Activated T-cell treated with anti-CD3 and anti-CD28 coated beads for 24 hours (primary cell): Measurements from ENCODE around the gene MRPL54.
"Not testable (repeated sequence)": the region's sequence is repeated elsewhere in the genome, so short reads cannot be mapped to it uniquely, and the experiment has no call there.

ENCODE experiments used
- DNase-seq: peaks from one replicate; pipeline ENCODE4 v3.0.0-alpha.2; 2020; ENCODE audit warnings: low read depth

MRPL54 gene

DNA sequence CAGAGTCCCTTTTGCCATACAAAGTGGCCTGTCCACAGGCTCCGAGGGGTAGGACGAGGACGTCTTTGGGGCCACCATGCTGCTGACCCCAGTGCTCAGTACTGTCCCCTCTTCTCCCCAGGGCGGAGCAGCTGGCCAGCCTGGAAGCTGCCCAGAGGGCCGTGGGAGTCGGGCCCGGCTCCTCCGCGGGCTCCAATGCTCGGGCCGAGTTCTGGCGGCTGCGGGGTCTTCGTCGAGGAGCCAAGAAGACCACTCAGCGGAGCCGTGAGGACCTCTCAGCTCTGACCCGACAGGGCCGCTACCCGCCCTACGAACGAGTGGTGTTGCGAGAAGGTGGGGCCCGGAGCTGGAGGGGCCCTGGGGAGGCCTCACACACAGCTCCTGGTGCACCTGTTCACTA is 22.1 kb upstream of the MRPL54 start:
- no peak for DNase-seq

GRCh38 chr19:3743486-3743885 is 19.0 kb upstream of the MRPL54 start:
- DNase-seq, result no peak

GRCh38 chr19:3745363-3746045 is 17.0 kb upstream of the MRPL54 start:
- DNase-seq, result no peak

GRCh38 chr19:3746371-3747056 is 16.0 kb upstream of the MRPL54 start:
- no peak for DNase-seq

GRCh38 chr19:3748965-3749364 is 13.5 kb upstream of the MRPL54 start:
- DNase-seq, result no peak

DNA sequence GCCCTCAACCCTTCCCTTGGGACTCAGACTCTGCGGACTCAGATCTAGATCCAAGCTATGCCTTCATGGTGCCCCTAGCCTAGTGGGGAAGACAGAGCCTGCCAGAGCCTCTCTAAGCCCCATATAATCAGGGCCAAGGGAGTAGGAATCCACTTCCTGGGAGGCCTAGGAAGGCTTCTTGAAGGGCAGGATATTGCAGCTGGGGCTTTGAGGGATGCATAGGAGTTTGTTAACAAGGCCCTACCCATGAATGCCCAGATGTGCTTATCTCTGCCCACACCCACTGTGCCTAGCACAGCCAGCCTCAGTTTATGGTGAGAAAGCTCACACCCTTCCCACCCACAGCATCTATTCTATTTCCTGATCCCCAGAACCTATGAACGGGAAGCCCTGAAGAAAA is 12.3 kb upstream of the MRPL54 start:
- no peak for DNase-seq

DNA sequence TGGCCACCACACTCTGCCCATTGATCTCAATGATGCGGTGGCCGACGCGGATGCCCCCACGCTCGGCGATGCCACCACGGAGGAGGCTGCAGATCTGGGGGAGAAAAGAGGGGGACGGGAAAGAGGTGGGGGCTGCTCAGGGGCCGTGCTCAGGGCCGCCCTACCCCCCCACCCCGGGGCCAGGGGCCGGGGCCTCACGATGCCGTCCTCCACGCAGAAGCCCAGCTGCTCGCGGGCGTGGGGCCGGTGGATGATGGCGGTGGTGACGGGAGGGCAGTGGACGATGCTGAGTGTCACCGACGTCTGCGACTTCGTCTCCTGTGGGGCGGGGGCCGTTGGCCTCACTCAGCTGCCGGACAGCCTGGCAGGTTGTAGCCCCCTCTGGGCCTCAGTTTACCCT is 11.2 kb upstream of the MRPL54 start:
- no peak for DNase-seq

- no peak for DNase-seq
Observed at GRCh38 chr19:3752492-3752891, 10.0 kb upstream of the MRPL54 start.

DNA sequence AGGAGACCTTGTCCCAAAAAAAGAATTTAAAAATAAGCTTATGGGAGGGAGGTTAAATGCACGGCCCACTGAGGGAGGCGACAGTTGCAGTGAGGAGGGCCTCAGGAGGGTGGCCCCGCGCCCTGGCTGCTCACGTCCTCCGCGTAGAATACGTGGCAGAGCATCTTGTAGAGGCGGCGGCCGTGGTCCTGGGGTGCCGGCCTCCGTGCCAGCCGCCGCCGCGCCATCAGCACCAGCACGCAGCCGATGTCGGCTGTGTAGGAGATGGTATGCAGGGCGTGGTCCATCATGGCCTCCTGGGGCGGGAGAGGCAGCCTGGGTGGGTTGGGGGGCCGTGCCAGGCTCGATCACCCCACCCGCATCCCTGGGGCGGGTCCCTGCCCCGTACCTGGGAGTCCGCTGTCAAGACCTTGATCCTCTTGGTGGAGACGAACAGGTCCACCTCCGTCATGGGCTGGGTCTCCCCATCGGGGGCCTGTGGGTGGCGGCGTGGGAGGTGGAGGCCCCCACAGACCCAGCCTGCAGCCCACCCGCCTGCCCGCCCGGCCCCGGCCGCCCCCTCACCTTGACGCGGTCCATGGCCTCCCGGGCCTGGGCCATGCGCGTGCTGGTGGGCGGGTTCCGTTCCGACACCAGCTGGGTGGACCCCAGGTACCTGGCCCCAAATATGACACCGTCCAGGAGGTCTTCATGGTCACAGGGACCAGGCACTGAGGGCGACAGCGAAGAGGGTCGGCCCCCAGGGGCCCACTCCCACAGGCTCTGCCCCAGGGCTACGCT is 8.7 kb upstream of the MRPL54 start:
- no peak for DNase-seq

DNA sequence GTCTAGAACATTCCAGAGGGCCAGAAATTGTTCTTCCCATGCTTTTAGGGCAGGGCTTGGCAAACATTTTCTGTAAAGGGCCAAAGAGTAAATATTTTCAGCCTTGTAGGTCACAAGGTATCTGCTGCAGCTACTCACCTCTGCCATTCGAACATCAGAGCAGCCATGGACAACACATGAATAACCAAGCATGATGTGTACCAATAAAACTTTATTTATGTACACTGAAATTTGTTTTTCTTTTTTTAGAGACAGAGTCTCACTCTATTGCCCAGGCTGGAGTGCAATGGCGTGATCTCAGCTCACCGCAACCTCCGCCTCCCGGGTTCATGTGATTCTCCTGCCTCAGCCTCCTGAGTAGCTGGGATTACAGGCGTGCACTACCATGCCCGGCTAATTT is 4.8 kb upstream of the MRPL54 start:
- not testable (repeated sequence) for DNase-seq

- DNase-seq, result not testable (repeated sequence)
Observed at GRCh38 chr19:3758297-3758696, 4.2 kb upstream of the MRPL54 start.

DNA sequence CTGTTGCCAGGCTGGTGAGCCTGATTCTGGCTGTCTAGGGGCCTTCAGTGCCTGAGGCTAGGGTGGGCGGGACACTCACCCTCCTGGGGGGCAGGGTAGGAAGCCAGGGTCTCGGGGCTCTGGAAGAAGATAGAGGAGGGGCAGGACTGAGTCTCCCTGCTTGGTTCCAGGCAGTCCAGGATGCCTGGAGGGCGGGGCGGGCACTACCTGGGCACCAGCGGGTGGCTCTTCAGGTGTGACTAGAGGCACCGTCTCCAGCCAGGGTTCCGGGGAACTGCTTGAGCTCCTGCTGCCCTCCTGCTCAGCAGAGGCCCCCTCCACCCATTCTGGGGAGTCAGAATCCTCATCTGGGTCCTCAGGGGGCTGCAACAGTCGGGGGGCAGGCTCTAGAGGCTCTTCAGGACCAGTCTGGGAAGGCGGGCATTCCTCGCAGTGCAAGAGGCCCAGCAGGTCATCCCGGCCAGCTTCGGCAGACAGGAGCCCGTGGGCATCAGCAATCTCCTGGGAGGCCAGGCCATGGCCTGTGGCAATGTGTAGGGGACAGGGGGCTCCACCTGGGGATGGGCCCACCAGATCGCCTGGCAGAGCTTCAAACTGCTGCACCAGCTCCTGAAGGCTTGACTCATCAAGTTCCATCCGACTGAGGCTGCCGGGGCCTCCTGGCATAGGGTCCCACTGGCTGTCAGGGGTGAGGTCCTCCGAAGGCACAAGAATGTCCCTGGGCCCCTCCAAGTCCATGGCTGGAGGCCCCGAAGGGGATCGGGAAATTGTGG is 2.8 kb upstream of the MRPL54 start:
- DNase-seq, result no peak

DNA sequence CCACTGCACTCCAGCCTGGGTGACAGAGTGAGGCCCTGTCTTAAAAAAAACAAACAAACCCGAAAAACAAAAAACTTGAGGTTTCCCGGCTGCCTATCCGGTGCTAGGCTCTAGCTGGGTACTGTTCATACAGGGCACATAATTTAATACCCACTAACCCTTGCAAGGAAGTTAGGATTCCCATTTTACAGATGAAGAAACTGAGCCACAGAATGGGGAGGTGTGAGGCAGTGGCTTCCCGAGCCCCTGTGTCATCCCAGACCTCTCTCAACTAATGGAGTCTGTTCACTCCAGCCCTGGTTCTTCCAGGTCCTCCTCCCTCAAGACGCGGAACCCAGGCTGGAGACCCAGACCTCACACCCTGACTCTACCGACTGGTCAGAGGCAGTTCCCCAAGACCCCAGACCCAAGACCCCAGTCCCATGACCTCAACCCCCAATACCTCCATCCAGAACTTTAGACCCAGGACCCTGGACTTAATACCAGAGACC is 1.6 kb upstream of the MRPL54 start:
- DNase-seq, result no peak

GRCh38 chr19:3761382-3762129 is 926 bp upstream of the MRPL54 start, which contains the start of gene APBA3:
TSS of gene APBA3 (minus strand) at chr19:3761692. CDS start at chr19:3760264, 1,428 bp downstream.
- peak; percentile 95 for DNase-seq

DNA sequence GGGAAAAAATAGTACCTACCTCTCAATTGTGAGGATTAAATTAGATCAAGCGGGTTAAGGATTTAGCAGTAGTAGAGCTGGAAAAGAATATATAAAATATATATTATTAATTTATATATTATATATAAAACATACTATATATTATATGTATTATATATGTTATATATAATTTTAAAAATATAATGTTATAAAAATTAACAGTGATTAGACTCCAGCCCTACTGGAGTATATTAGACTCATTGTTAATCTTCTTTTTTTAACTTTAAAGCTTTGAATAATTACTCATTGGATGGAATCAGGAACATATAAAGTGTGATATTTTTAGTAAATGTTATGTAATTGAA is 380 bp upstream of the MRPL54 start:
- no peak for DNase-seq

GRCh38 chr19:3765121-3765520 is 2.6 kb downstream of the MRPL54 start:
- DNase-seq, result no peak

DNA sequence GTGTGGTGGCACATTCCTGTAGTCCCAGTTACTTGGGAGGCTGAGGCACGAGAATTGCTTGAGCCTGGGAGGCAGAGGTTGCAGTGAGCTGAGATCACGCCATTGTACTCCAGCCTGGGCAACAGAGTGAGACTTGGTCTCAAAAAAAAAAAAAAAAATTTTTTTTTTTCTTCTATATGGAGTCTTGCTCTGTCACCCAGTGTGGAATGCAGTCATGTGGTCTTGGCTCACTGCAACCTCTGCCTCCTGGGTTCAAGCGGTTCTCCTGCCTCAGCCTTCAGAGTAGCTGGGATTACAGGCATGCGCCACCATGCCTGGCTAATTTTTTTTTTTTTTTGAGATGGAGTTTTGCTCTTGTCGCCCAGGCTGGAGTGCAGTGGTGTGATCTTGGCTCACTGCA is 3.3 kb downstream of the MRPL54 start:
- not testable (repeated sequence) for DNase-seq

DNA sequence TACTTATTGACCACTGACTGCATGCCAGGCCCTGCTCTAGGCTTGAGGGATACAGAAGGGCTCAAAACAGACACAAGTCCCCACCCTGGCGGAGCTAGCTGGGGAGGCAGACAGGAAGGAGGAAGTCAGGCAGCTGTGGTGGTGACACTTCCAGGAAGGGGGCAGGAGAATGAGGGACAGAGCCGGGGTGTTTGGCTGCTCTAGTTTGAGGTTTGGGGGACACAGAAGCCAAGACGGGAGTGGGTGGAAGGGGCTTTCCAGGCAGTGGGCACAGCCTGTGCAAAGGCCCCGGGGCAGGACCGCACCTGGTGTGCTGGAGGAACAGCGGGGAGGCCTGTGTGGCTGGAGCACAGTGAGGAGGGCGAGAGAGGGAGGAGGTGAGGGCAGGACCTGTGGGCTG is 4.0 kb downstream of the MRPL54 start:
- no peak for DNase-seq

- DNase-seq, result no peak
Observed at GRCh38 chr19:3767050-3767449, 4.6 kb downstream of the MRPL54 start.

DNA sequence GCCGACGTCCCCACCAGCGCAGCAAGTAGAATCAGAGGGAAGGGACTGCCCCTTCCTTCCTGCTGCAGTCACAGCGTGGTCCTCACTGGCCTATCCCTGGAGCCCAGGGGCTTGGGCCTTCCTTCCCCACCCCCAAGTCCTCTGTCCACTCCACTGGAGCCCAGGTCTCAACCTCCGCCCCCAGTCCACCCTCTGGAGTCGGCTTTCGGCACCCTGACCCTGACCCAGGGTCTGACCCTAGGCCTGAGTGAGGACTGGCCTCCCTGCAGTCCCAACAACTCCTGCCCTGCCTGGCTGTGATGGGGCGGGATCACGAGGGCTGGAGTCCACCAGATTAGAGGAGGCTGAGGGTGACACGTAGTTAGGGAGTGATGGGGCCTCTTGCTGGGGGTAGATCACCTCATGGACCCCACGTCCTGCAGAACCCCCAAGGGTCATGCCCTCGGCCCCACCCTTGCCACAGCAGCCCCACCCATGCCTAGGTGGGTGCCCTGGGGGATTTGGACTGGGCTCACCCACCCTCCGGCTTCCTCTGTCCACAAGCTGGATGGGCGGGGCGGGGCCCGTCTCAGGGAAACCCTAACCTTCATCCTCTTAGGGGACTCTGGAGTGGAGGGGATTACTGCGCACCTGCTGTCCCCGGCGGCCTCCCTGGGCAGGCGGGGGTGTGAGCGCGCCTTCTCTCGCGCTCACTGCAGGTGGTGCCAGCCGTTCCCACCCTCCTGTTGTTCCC is 5.7 kb downstream of the MRPL54 start:
- DNase-seq, result no peak

GRCh38 chr19:3768748-3769099 is 6.2 kb downstream of the MRPL54 start:
- DNase-seq, result no peak
